H1 (cell line): ENCODE measurements around the gene CCDC192. TPM values are rescaled to one million over a fixed set of nuclear protein-coding genes. Genes with fewer than 3 reads are reported as not detected.

Experiments used
- CTCF ChIA-PET: fragments of 300-600 bp; sonication (Branson Sonifier 250); formaldehyde crosslinking; loops from one replicate; lab custom pipeline; 2021; ENCODE audit not compliant: partially characterized antibody; lab: Charles Lee
- POLR2A ChIA-PET: fragments of 300-600 bp; sonication (Branson Sonifier 250); formaldehyde crosslinking; loops from one replicate; lab custom pipeline; 2021; ENCODE audit warnings: inconsistent platforms; ENCODE audit not compliant: partially characterized antibody; lab: Charles Lee
- DNase-seq, 2 experiments: peaks; one replicate each; pipeline versions ENCODE4 v3.0.0 to v3.0.0-alpha.2; 2010 to 2022; ENCODE audit warnings: low spot score in 2 of 2, low read depth in 1 of 2, mixed read lengths in 1 of 2
- FAIRE-seq: peaks from 2 replicates; lab custom pipeline; 2011; peaks lifted over from hg19 to GRCh38; lab: Jason Lieb, UNC
- H2AFZ ChIP-seq: 2 replicates; pipeline ENCODE4 v1.8.1; 2012; ENCODE audit warnings: low read length, inconsistent platforms
- H2AK5ac ChIP-seq: 2 replicates; pipeline ENCODE4 v1.6.1; 2013; ENCODE audit warnings: low read depth, low read length
- H2BK120ac ChIP-seq: replicated peaks from 2 replicates; pipeline ENCODE3; 2013; ENCODE audit warnings: low read depth, low read length, inconsistent platforms
- H2BK12ac ChIP-seq: 2 replicates; pipeline ENCODE4 v1.6.1; 2013; ENCODE audit warnings: low read depth, low read length
- H2BK15ac ChIP-seq: 2 replicates; pipeline ENCODE4 v1.6.1; 2013; ENCODE audit warnings: low read length
- H2BK20ac ChIP-seq: 2 replicates; pipeline ENCODE4 v1.6.1; 2013; ENCODE audit warnings: low read length
- H2BK5ac ChIP-seq: 2 replicates; pipeline ENCODE4 v1.6.1; 2013; ENCODE audit warnings: low read depth, low read length
- H3K14ac ChIP-seq: 2 replicates; pipeline ENCODE4 v1.6.1; 2013; ENCODE audit warnings: inconsistent platforms; ENCODE audit not compliant: insufficient read length
- H3K18ac ChIP-seq: 2 replicates; pipeline ENCODE4 v1.6.1; 2013; ENCODE audit warnings: low read length; ENCODE audit errors: extremely low read depth
- H3K23ac ChIP-seq: 2 replicates; pipeline ENCODE4 v1.6.1; 2013; ENCODE audit warnings: inconsistent platforms; ENCODE audit not compliant: insufficient read length
- H3K23me2 ChIP-seq: 2 replicates; pipeline ENCODE4 v1.6.1; 2013; ENCODE audit warnings: low read depth, low read length
- H3K27ac ChIP-seq: 2 replicates; pipeline ENCODE4 v1.6.1; 2011; ENCODE audit warnings: low read depth, low read length, inconsistent platforms
- H3K27me3 ChIP-seq, 4 experiments: replicated peaks in 1 of 4; 1 replicate in 1 of 4; 2 replicates in 3 of 4; pipeline versions ENCODE4 v1.6.1 to v1.8.1; 2011 to 2013; ENCODE audit warnings: low read length in 3 of 4, mild to moderate bottlenecking in 3 of 4, inconsistent platforms in 2 of 4, mixed read lengths in 2 of 4, moderate library complexity in 1 of 4; ENCODE audit not compliant: control insufficient read depth in 3 of 4, insufficient read depth in 3 of 4; ENCODE audit errors: extremely low read depth in 1 of 4
- H3K36me3 ChIP-seq, 4 experiments: 2 replicates each; pipeline versions ENCODE4 v1.6.1 to v1.8.1; 2011 to 2013; ENCODE audit warnings: mild to moderate bottlenecking in 4 of 4, low read length in 3 of 4, moderate library complexity in 2 of 4, control low read depth in 1 of 4, inconsistent platforms in 1 of 4; ENCODE audit not compliant: insufficient read depth in 4 of 4, control insufficient read depth in 2 of 4
- H3K4ac ChIP-seq: replicated peaks from 2 replicates; pipeline ENCODE3; 2013; ENCODE audit warnings: low read length, low read depth, mixed read lengths, inconsistent platforms; ENCODE audit not compliant: insufficient read length
- H3K4me1 ChIP-seq, 4 experiments: replicated peaks in 1 of 4; 1 replicate in 1 of 4; 2 replicates in 3 of 4; pipeline versions ENCODE4 v1.6.1 to v1.8.1; 2011 to 2013; ENCODE audit warnings: low read length in 3 of 4, inconsistent platforms in 2 of 4, mixed read lengths in 1 of 4; ENCODE audit not compliant: insufficient read depth in 4 of 4, control insufficient read depth in 3 of 4
- H3K4me2 ChIP-seq, 2 experiments: 2 replicates each; pipeline versions ENCODE4 v1.6.1 to v1.8.1; 2011 to 2013; ENCODE audit warnings: low read depth in 2 of 2, low read length in 2 of 2, control low read depth in 1 of 2, inconsistent platforms in 1 of 2, mild to moderate bottlenecking in 1 of 2; ENCODE audit not compliant: insufficient read depth in 1 of 2
- H3K4me3 ChIP-seq, 4 experiments: fragments of 200-600, 300-600 bp in 1 of 4; sonication (generic), shearing (Covaris generic), sonication (Bioruptor Twin) in 1 of 4; 2 replicates each; pipeline versions ENCODE4 v1.5.1 to v1.8.1; 2011 to 2016; ENCODE audit warnings: low read length in 4 of 4, low read depth in 3 of 4, control low read depth in 2 of 4, inconsistent platforms in 2 of 4, mild to moderate bottlenecking in 2 of 4, mixed read lengths in 1 of 4, moderate library complexity in 1 of 4; ENCODE audit not compliant: insufficient read depth in 2 of 4; ENCODE audit errors: extremely low read depth in 1 of 4
- H3K56ac ChIP-seq: replicated peaks from 2 replicates; pipeline ENCODE3; 2013; ENCODE audit warnings: low read depth, mild to moderate bottlenecking, mixed read lengths, low read length, inconsistent platforms; ENCODE audit not compliant: insufficient read length
- H3K79me1 ChIP-seq: 2 replicates; pipeline ENCODE4 v1.6.1; 2013; ENCODE audit warnings: low read depth, low read length, control low read depth
- H3K79me2 ChIP-seq, 2 experiments: 2 replicates each; pipeline versions ENCODE4 v1.6.1 to v1.8.1; 2012 to 2013; ENCODE audit warnings: low read length in 2 of 2, mild to moderate bottlenecking in 2 of 2, inconsistent platforms in 1 of 2; ENCODE audit not compliant: insufficient read depth in 2 of 2, control insufficient read depth in 1 of 2
- H3K9ac ChIP-seq, 4 experiments: replicated peaks in 1 of 4; 1 replicate in 1 of 4; 2 replicates in 3 of 4; pipeline versions ENCODE4 v1.6.1 to v1.8.1; 2011 to 2013; ENCODE audit warnings: low read depth in 3 of 4, low read length in 3 of 4, control low read depth in 2 of 4, mild to moderate bottlenecking in 2 of 4, moderate library complexity in 2 of 4, inconsistent platforms in 1 of 4; ENCODE audit errors: extremely low read depth in 1 of 4
- H3K9me3 ChIP-seq, 2 experiments: 2 replicates each; pipeline versions ENCODE4 v1.6.1 to v1.8.1; 2012 to 2013; ENCODE audit warnings: mild to moderate bottlenecking in 2 of 2, moderate library complexity in 2 of 2, control low read depth in 1 of 2, inconsistent platforms in 1 of 2, low read depth in 1 of 2, low read length in 1 of 2, mixed read lengths in 1 of 2; ENCODE audit not compliant: insufficient read depth in 2 of 2
- H4K20me1 ChIP-seq, 2 experiments: replicated peaks in 1 of 2; 2 replicates each; pipeline versions ENCODE3 to v1.8.1; 2011 to 2013; ENCODE audit warnings: inconsistent platforms in 2 of 2, low read length in 2 of 2, mild to moderate bottlenecking in 1 of 2; ENCODE audit not compliant: insufficient read depth in 2 of 2, control insufficient read depth in 1 of 2
- H4K5ac ChIP-seq: 2 replicates; pipeline ENCODE4 v1.6.1; 2013; ENCODE audit warnings: low read length, low read depth, mixed read lengths, inconsistent platforms; ENCODE audit not compliant: insufficient read length
- H4K8ac ChIP-seq: 2 replicates; pipeline ENCODE4 v1.8.0; 2013; ENCODE audit warnings: mild to moderate bottlenecking, moderate library complexity, low read length, inconsistent platforms; ENCODE audit not compliant: insufficient read depth; ENCODE audit errors: extremely low read depth
- H4K91ac ChIP-seq: replicated peaks from 2 replicates; pipeline ENCODE3; 2013; ENCODE audit warnings: low read length, mixed read lengths, inconsistent platforms; ENCODE audit not compliant: insufficient read length
- CREB1 ChIP-seq: IDR thresholded peaks from 2 replicates; pipeline ENCODE4 v1.6.1; 2012; ENCODE audit warnings: inconsistent platforms
- GTF2F1 ChIP-seq: IDR thresholded peaks from 2 replicates; pipeline ENCODE4 v1.6.1; 2012; ENCODE audit warnings: low read depth, low read length, improper control_type of control experiment, borderline replicate concordance
- JUND ChIP-seq: IDR thresholded peaks from 2 replicates; pipeline ENCODE4 v1.6.1; 2011; ENCODE audit warnings: mild to moderate bottlenecking, improper control_type of control experiment, low read length
- MAFK ChIP-seq: IDR thresholded peaks from 2 replicates; pipeline ENCODE4 v1.6.1; 2012; ENCODE audit warnings: low read depth, mild to moderate bottlenecking, improper control_type of control experiment, low read length
- SP2 ChIP-seq: IDR thresholded peaks from 2 replicates; pipeline ENCODE4 v1.6.1; 2012; ENCODE audit warnings: mild to moderate bottlenecking, low read length, inconsistent platforms
- SP4 ChIP-seq: IDR thresholded peaks from 2 replicates; pipeline ENCODE4 v1.6.1; 2012; ENCODE audit warnings: low read length, inconsistent platforms
- WGBS, 2 experiments: shearing (Covaris generic) in 1 of 2; methylation state at CpG; one replicate each; pipeline versions ENCODE4 v1.1.6 to v1.1.7; 2013 to 2015; ENCODE audit warnings: low lambda C conversion rate in 2 of 2, mixed read lengths in 2 of 2, inconsistent platforms in 1 of 2, low coverage in 1 of 2, missing lambda C conversion rate in 1 of 2; ENCODE audit not compliant: insufficient replicate concordance in 2 of 2, insufficient coverage in 1 of 2, insufficient read length in 1 of 2; ENCODE audit errors: extremely low coverage in 1 of 2, missing lambda C conversion rate in 1 of 2; 5-methylcytosine and 5-hydroxymethylcytosine counted together
- polyA plus RNA-seq, 7 experiments: library from polyadenylated mRNA; depleted of rRNA in 3 of 7; stranded (reverse) in 5 of 7; unstranded in 2 of 7; fragments of >200 nt in 5 of 7; fragments of 200-250 nt in 2 of 7; gene quantifications; 1 replicate in 5 of 7; 2 replicates in 1 of 7; 4 replicates in 1 of 7; pipeline versions ENCODE4 v1.2.1 to v1.2.3, GENCODE V29; 2011 to 2013; ENCODE audit warnings: missing spikeins in 2 of 7, mixed read lengths in 2 of 7
- total RNA-seq: library from RNA; stranded (reverse); fragmentation: NEBNext Ultra II Directional; extraction: Animal tissue kit (Norgen Biotek cat#: 25700); gene quantifications from 2 replicates; pipeline ENCODE4 v1.2.1, GENCODE V29; 2021
- TF ChIP-seq, protein P1 (sequence below): IDR thresholded peaks from 2 replicates; pipeline ENCODE4 v1.6.1; 2011; ENCODE audit warnings: low read length, improper control_type of control experiment
- TF ChIP-seq, protein P2 (sequence below): IDR thresholded peaks from 2 replicates; pipeline ENCODE4 v1.6.1; 2012; ENCODE audit warnings: inconsistent platforms
- TF ChIP-seq, protein P3 (sequence below), 3 experiments: IDR thresholded peaks; 1 replicate in 2 of 3; 2 replicates in 1 of 3; pipeline versions ENCODE4 v1.5.1 to v1.6.1; 2011; ENCODE audit warnings: low read length in 3 of 3, mild to moderate bottlenecking in 3 of 3, inconsistent platforms in 2 of 3, low read depth in 1 of 3, moderate library complexity in 1 of 3; ENCODE audit not compliant: insufficient read depth in 1 of 3; ENCODE audit errors: control extremely low read depth in 1 of 3

Gene CCDC192
- total and polyA plus RNA-seq, 2 of the 8 experiments (the other 6 are each of a cell fraction or from before 2014, with no cell fraction given): 0.61 TPM; not detected in 1

DNA sequence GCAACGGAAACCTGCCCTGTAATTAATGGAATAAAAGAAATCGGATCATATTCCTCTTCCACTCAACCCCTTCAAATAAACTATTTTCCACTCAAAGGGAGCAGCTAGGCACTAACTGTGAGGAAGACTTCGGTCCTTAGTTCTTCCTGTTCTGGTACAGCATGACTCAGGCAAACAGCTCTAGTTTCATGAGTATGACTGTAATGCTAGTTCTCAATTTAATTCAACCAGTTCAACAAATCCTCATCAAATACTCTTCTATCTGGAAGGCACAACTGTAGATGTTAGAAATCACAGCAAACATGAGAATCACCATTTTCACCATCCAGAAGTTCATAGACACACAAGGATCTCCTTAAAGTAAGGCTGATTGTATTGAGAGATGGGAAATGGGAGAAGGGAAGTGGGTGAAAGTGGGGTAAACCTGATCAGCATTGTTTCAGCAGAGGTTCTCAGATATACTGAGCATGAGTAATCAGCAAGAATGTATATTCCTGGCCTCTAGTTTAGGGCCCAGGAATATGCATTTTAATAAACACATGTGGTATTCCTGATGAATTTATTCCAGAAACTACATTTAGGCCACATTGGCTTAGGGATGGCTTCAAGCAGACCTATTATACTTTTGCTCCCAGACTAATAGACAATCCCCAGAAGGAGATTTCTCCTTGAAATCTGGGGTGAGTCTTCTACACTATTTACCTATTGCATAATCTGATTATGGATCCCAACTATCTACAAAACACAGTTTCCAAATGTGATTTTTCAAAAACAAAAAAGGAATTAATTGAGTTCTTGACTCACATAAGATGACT, 239.3 kb downstream of the CCDC192 start:
- CTCF ChIA-PET: interaction anchor here (0.6 to 0.8 kb wide), 2 partner anchors 9 to 35 kb away, joined by 3 read pairs; no protein-coding TSS in a partner anchor
- POLR2A ChIA-PET: interaction anchor here (0.6 kb wide), 1 partner anchor 65 kb away, joined by 3 read pairs; no protein-coding TSS in a partner anchor
- TF ChIP-seq MAFK (no peak), SP4 (no peak), SP2 (no peak), GTF2F1 (no peak), CREB1 (no peak), JUND (no peak)
- TF ChIP-seq, protein P1, sequence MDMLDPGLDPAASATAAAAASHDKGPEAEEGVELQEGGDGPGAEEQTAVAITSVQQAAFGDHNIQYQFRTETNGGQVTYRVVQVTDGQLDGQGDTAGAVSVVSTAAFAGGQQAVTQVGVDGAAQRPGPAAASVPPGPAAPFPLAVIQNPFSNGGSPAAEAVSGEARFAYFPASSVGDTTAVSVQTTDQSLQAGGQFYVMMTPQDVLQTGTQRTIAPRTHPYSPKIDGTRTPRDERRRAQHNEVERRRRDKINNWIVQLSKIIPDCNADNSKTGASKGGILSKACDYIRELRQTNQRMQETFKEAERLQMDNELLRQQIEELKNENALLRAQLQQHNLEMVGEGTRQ: no peak
- TF ChIP-seq, protein P2, sequence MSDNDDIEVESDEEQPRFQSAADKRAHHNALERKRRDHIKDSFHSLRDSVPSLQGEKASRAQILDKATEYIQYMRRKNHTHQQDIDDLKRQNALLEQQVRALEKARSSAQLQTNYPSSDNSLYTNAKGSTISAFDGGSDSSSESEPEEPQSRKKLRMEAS: no peak
- TF ChIP-seq, protein P3, sequence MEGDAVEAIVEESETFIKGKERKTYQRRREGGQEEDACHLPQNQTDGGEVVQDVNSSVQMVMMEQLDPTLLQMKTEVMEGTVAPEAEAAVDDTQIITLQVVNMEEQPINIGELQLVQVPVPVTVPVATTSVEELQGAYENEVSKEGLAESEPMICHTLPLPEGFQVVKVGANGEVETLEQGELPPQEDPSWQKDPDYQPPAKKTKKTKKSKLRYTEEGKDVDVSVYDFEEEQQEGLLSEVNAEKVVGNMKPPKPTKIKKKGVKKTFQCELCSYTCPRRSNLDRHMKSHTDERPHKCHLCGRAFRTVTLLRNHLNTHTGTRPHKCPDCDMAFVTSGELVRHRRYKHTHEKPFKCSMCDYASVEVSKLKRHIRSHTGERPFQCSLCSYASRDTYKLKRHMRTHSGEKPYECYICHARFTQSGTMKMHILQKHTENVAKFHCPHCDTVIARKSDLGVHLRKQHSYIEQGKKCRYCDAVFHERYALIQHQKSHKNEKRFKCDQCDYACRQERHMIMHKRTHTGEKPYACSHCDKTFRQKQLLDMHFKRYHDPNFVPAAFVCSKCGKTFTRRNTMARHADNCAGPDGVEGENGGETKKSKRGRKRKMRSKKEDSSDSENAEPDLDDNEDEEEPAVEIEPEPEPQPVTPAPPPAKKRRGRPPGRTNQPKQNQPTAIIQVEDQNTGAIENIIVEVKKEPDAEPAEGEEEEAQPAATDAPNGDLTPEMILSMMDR (IDR thresholded peaks at IDR 0.05; ENCODE audit: control extremely low read depth in 1 of 3, insufficient read depth in 1 of 3, low read depth in 1 of 3, low read length in 3 of 3): no peak

More for the DNA sequence above, 239.3 kb downstream of the CCDC192 start:
- Histone ChIP-seq H4K91ac (no peak overlapping the region), H2BK20ac (no peak overlapping the region), H2BK15ac (no peak overlapping the region), H2BK120ac (no peak overlapping the region), H4K8ac (no peak overlapping the region), H3K4ac (no peak overlapping the region), H3K18ac (no peak overlapping the region), H3K14ac (no peak overlapping the region), H3K79me1 (no peaks in the 10 kb centered on the region), H3K27ac (no peak overlapping the region), H4K20me1 (peaks cover 0 to 2% of the 10 kb centered on the region in 2 experiments), H3K4me1 (peaks cover 0 to 3% (median 0%) of the 10 kb centered on the region in 4 experiments; a peak in 2 of 7 replicates), H3K56ac (no peak overlapping the region), H3K4me3 (no peak overlapping the region), H3K23me2 (no peaks in the 10 kb centered on the region), H3K9me3 (no peaks in the 10 kb centered on the region), H2BK12ac (no peak overlapping the region), H3K23ac (no peak overlapping the region), H3K27me3 (peaks cover 6 to 14% (median 8%) of the 10 kb centered on the region in 4 experiments), H2BK5ac (no peak overlapping the region), H3K79me2 (no peaks in the 10 kb centered on the region), H4K5ac (no peak overlapping the region), H3K4me2 (no peak overlapping the region), H2AFZ (no peak overlapping the region), H2AK5ac (no peak overlapping the region), H3K9ac (no peak overlapping the region), H3K36me3 (no peaks in the 10 kb centered on the region)
- WGBS, 2 experiments: 89% methylated on average over 3 of the region's 3 CpGs; no CpG with 5 or more reads in 1 of the 2 experiments
- FAIRE-seq (no peak), DNase-seq (no peak)
